OCI-LY7 (cell line): ENCODE results near the gene PTPRM.

ENCODE experiments used
- CTCF ChIP-seq: fragments of 200-600 bp; sonication (generic); conservative IDR thresholded peaks from 2 replicates; pipeline ENCODE4 v1.5.1; 2014; ENCODE audit warnings: mild to moderate bottlenecking, antibody characterized with exemption, low read length, moderate library complexity, mixed read lengths
- EZH2phosphoT487 ChIP-seq: fragments of 200-600 bp; sonication (generic); IDR thresholded peaks from 2 replicates; pipeline ENCODE4 v1.6.1; 2018; ENCODE audit warnings: low read depth, borderline replicate concordance, mild to moderate bottlenecking, mixed run types, antibody characterized with exemption, low read length, moderate library complexity, mixed read lengths

GRCh38 chr18:8424917-8425725, 858.0 kb downstream of the PTPRM start:
- TF ChIP-seq CTCF, result no peak
- no peak for TF ChIP-seq EZH2phosphoT487
